ENCODE results near the gene RERE. TPM values are rescaled to one million over a fixed set of nuclear protein-coding genes. Genes with fewer than 3 reads are reported as not detected.

Gene RERE
- total RNA-seq, 1 donor from 2014 or later: 139 TPM

GRCh38 chr1:8584316-8584715 is 233.1 kb downstream of the RERE start:
- intact Hi-C loops (cut with micrococcal nuclease): no loop called here
- Mint-ChIP-seq H3K4me3 (ENCODE audit: low read depth) (no peak overlapping the region), H3K36me3 (ENCODE audit: low read depth) (peaks cover 30% of the 10 kb centered on the region), H3K9me3 (no peaks in the 10 kb centered on the region), H3K27ac (no peak overlapping the region), H3K4me1 (ENCODE audit: low read depth) (peaks cover 23% of the 10 kb centered on the region), H3K27me3 (ENCODE audit: low read depth) (no peaks in the 10 kb centered on the region)
- DNase-seq (ENCODE audit: low spot score): no peak

DNA sequence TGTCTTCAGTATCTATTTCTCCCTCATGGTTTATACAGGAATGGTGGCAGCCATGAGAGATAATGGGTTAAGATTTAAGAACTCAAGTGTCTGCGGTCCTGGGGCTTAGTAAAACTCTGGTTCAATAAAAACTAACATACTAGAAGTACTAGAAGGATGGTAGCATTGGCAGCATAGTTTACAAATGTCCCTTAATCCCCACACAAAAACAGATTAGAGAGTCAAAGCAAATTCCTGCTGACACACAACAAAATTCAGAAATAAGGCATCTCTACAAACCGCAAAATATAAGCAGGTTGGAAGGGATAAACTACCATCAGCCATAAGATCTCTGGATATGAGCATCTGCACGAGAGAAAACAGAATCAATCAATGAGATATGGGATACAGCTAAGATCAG is 234.4 kb downstream of the RERE start:
- Mint-ChIP-seq H3K9me3 (no peaks in the 10 kb centered on the region), H3K36me3 (ENCODE audit: low read depth) (peaks cover 33% of the 10 kb centered on the region), H3K4me3 (ENCODE audit: low read depth) (no peak overlapping the region), H3K27me3 (ENCODE audit: low read depth) (no peaks in the 10 kb centered on the region), H3K4me1 (ENCODE audit: low read depth) (peaks cover 17% of the 10 kb centered on the region), H3K27ac (no peak overlapping the region)
- intact Hi-C loops (cut with micrococcal nuclease): no loop called here
- DNase-seq (ENCODE audit: low spot score): no peak

- DNase-seq (ENCODE audit: low spot score): no peak
- peaks cover 46% of the 10 kb centered on the region for H3K36me3 Mint-ChIP-seq (ENCODE audit: low read depth)
- peaks cover 10% of the 10 kb centered on the region for H3K4me1 Mint-ChIP-seq (ENCODE audit: low read depth)
- intact Hi-C loops (cut with micrococcal nuclease): no loop called here
- H3K4me3 Mint-ChIP-seq (ENCODE audit: low read depth): no peak overlapping the region
- no peak overlapping the region for H3K27ac Mint-ChIP-seq
- no peaks in the 10 kb centered on the region for H3K27me3 Mint-ChIP-seq (ENCODE audit: low read depth)
- H3K9me3 Mint-ChIP-seq: no peaks in the 10 kb centered on the region
These were observed 236.9 kb downstream of the RERE start for GRCh38 chr1:8580566-8580965.

GRCh38 chr1:8578936-8579335 is 238.5 kb downstream of the RERE start:
- no peaks in the 10 kb centered on the region for H3K27me3 Mint-ChIP-seq (ENCODE audit: low read depth)
- H3K4me1 Mint-ChIP-seq (ENCODE audit: low read depth): peaks cover 6% of the 10 kb centered on the region
- no peak overlapping the region for H3K27ac Mint-ChIP-seq
- no peaks in the 10 kb centered on the region for H3K9me3 Mint-ChIP-seq
- intact Hi-C loops (cut with micrococcal nuclease): no loop called here
- DNase-seq (ENCODE audit: low spot score): no peak
- no peak overlapping the region for H3K4me3 Mint-ChIP-seq (ENCODE audit: low read depth)
- peaks cover 46% of the 10 kb centered on the region for H3K36me3 Mint-ChIP-seq (ENCODE audit: low read depth)

DNA sequence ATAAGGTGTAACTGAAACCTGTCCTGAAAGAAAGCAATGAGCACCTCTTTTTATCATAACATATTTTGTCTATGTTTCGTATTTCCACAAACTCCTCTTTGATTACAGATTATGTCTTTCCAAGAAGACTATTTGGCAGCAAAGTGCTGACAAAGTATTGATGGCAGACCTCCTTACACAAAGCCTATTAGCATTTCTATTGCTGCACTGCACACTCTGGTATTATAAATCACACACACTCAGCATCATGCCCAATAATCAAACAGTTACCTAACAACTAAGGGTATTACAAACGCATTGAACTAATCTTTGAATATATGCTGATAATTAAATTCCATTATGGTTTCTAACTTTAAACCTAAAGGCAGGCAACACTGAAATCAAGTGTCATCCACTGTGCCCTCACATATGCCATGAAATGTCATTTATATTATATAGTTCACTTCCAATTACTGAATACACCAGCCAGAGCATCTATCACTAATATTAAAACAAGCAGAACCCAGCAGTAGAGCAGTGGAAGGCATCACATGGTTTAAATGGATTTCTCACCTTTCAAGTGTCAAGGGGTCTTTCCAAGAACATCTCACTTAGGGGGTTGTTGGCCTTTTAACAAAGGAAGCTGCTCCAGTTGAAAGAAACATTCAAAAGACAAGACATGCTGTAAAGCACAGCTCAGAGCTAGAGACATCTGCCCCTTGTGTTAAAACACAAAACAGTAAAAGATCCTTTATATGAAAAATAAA is 239.1 kb downstream of the RERE start:
- intact Hi-C loops (cut with micrococcal nuclease): no loop called here

DNA sequence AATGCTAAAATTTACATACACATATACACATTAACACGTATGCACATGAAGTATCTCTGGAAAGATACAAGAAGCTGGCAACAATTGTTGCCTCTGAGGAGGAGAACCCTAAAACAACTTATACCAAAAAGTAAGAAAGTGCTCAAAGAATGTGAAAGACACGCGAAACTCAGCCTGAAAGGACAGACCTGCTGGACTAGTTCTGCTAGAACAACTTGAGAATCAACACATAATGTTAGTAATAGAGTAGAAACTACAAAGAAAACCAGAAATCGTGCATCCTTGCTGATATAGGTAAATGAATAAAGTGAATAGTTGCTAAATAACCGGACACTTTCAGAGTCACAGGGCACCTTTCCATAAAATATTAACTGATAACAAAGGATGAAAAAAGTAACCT is 242.5 kb downstream of the RERE start:
- intact Hi-C loops (cut with micrococcal nuclease): no loop called here
- Mint-ChIP-seq H3K9me3 (no peaks in the 10 kb centered on the region), H3K4me3 (ENCODE audit: low read depth) (no peak overlapping the region), H3K36me3 (ENCODE audit: low read depth) (peaks cover 35% of the 10 kb centered on the region), H3K4me1 (ENCODE audit: low read depth) (peaks cover 12% of the 10 kb centered on the region), H3K27me3 (ENCODE audit: low read depth) (no peaks in the 10 kb centered on the region), H3K27ac (no peak overlapping the region)
- DNase-seq (ENCODE audit: low spot score): no peak

More for the DNA sequence above, 239.1 kb downstream of the RERE start:
- H3K27me3 Mint-ChIP-seq (ENCODE audit: low read depth): no peaks in the 10 kb centered on the region
- no peak overlapping the region for H3K27ac Mint-ChIP-seq
- peaks cover 46% of the 10 kb centered on the region for H3K36me3 Mint-ChIP-seq (ENCODE audit: low read depth)
- DNase-seq (ENCODE audit: low spot score): no peak
- H3K4me3 Mint-ChIP-seq (ENCODE audit: low read depth): no peak overlapping the region
- peaks cover 6% of the 10 kb centered on the region for H3K4me1 Mint-ChIP-seq (ENCODE audit: low read depth)
- no peaks in the 10 kb centered on the region for H3K9me3 Mint-ChIP-seq

DNA sequence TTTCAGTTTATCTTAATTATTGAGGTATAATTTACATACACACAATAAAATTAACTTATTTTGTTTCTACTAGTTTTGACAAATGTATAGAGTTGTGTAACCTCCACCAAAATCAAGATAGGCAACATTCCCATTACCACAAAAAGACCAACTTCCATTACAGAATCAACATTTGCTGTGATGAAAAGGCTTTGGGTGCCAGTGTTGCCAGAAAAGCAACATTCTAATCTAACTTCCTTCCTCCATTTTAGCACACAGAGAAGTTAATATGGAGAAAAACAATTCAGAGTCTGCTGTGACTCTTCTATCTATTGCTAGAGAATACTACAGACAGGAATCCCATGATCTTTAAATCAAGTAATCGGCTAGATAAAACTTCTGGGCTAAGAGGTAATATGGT is 245.3 kb downstream of the RERE start:
- Mint-ChIP-seq H3K27me3 (ENCODE audit: low read depth) (no peaks in the 10 kb centered on the region), H3K9me3 (no peaks in the 10 kb centered on the region), H3K36me3 (ENCODE audit: low read depth) (peaks cover 10% of the 10 kb centered on the region), H3K4me3 (ENCODE audit: low read depth) (no peak overlapping the region), H3K27ac (no peak overlapping the region), H3K4me1 (ENCODE audit: low read depth) (peaks cover 19% of the 10 kb centered on the region)
- DNase-seq (ENCODE audit: low spot score): no peak
- intact Hi-C loops (cut with micrococcal nuclease): no loop called here

GRCh38 chr1:8571200-8571984 is 246.0 kb downstream of the RERE start:
- no peak for DNase-seq (ENCODE audit: low spot score)

GRCh38 chr1:8570465-8570864 is 247.0 kb downstream of the RERE start:
- Mint-ChIP-seq H3K36me3 (ENCODE audit: low read depth) (peaks cover 10% of the 10 kb centered on the region), H3K4me1 (ENCODE audit: low read depth) (peaks cover 28% of the 10 kb centered on the region), H3K27me3 (ENCODE audit: low read depth) (no peaks in the 10 kb centered on the region), H3K4me3 (ENCODE audit: low read depth) (no peak overlapping the region), H3K9me3 (no peaks in the 10 kb centered on the region), H3K27ac (no peak overlapping the region)
- intact Hi-C loops (cut with micrococcal nuclease): no loop called here
- DNase-seq (ENCODE audit: low spot score): no peak

More at GRCh38 chr1:8571200-8571984, 246.0 kb downstream of the RERE start:
- H3K27me3 Mint-ChIP-seq (ENCODE audit: low read depth): no peaks in the 10 kb centered on the region
- peaks cover 22% of the 10 kb centered on the region for H3K4me1 Mint-ChIP-seq (ENCODE audit: low read depth)
- H3K4me3 Mint-ChIP-seq (ENCODE audit: low read depth): no peak overlapping the region
- H3K36me3 Mint-ChIP-seq (ENCODE audit: low read depth): peaks cover 10% of the 10 kb centered on the region
- no peaks in the 10 kb centered on the region for H3K9me3 Mint-ChIP-seq
- intact Hi-C loops (cut with micrococcal nuclease): no loop called here
- H3K27ac Mint-ChIP-seq: no peak overlapping the region

- intact Hi-C loops (cut with micrococcal nuclease): no loop called here
- Mint-ChIP-seq H3K4me1 (ENCODE audit: low read depth) (peaks cover 28% of the 10 kb centered on the region), H3K36me3 (ENCODE audit: low read depth) (peaks cover 7% of the 10 kb centered on the region), H3K4me3 (ENCODE audit: low read depth) (no peak overlapping the region), H3K9me3 (no peaks in the 10 kb centered on the region), H3K27me3 (ENCODE audit: low read depth) (no peaks in the 10 kb centered on the region), H3K27ac (no peak overlapping the region)
- DNase-seq (ENCODE audit: low spot score): no peak
These were observed 248.2 kb downstream of the RERE start for GRCh38 chr1:8569242-8569641.

DNA sequence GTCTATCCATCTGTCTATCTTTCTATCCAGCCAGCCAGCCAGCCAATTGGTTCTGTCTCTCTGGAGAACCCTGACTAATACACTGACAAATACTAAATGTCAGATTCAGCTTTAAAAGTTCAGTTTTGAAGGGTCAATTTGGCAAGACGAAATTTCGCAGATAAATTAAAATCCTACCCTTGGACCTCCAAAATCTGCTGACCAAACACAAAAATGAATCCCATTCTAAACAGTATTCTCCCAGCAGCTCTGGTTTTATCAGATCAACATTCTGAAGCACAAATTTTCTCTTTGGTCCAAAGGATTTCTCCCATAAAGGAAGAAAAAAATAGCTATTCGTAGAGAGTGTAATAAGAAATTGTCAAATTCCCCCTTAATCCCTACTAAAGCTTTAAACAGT is 248.6 kb downstream of the RERE start:
- Mint-ChIP-seq H3K27me3 (ENCODE audit: low read depth) (no peaks in the 10 kb centered on the region), H3K36me3 (ENCODE audit: low read depth) (peaks cover 7% of the 10 kb centered on the region), H3K27ac (no peak overlapping the region), H3K4me3 (ENCODE audit: low read depth) (no peak overlapping the region), H3K4me1 (ENCODE audit: low read depth) (peaks cover 28% of the 10 kb centered on the region), H3K9me3 (no peaks in the 10 kb centered on the region)
- no peak for DNase-seq (ENCODE audit: low spot score)
- intact Hi-C loops (cut with micrococcal nuclease): no loop called here

DNA sequence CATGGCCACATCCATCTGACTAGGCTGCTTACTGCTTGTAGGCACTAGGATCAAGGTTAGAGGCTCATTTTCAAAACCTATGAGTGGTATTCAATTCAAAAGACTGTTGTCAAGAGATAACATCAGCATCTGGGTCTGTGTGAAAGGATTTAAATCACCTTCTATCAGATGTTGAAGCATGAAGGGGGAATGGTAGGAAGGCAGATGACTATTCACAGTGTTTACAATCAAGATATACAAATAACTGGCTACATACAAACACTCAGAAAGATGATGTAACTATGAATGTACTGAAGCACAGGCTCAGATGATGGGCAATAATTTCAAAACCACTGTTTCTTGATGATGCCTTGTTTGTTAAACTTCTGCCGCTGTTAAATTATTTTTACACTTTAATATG is 250.3 kb downstream of the RERE start:
- intact Hi-C loops (cut with micrococcal nuclease): no loop called here
- H3K4me3 Mint-ChIP-seq (ENCODE audit: low read depth): no peak overlapping the region
- H3K27me3 Mint-ChIP-seq (ENCODE audit: low read depth): no peaks in the 10 kb centered on the region
- H3K9me3 Mint-ChIP-seq: no peaks in the 10 kb centered on the region
- peak overlapping the region; percentile 15 for H3K27ac Mint-ChIP-seq
- no peak for DNase-seq (ENCODE audit: low spot score)
- peaks cover 7% of the 10 kb centered on the region for H3K36me3 Mint-ChIP-seq (ENCODE audit: low read depth)
- peaks cover 40% of the 10 kb centered on the region for H3K4me1 Mint-ChIP-seq (ENCODE audit: low read depth)

- no peak for DNase-seq (ENCODE audit: low spot score)
- H3K9me3 Mint-ChIP-seq: no peaks in the 10 kb centered on the region
- intact Hi-C loops (cut with micrococcal nuclease): no loop called here
- H3K4me3 Mint-ChIP-seq (ENCODE audit: low read depth): no peak overlapping the region
- peaks cover 10% of the 10 kb centered on the region for H3K36me3 Mint-ChIP-seq (ENCODE audit: low read depth)
- no peaks in the 10 kb centered on the region for H3K27me3 Mint-ChIP-seq (ENCODE audit: low read depth)
- peaks cover 43% of the 10 kb centered on the region for H3K4me1 Mint-ChIP-seq (ENCODE audit: low read depth)
- H3K27ac Mint-ChIP-seq: no peak overlapping the region
These were observed 251.6 kb downstream of the RERE start for GRCh38 chr1:8565802-8566201.

All from activated T-helper 2 cell treated with anti-CD3 and anti-CD28 coated beads, Interferon-gamma antibody, Interleukin-2, Interleukin-4, amounts not matched to agents 10 μg/mL and 5 μg/mL and 100 μg/mL, durations not matched to agents 14 hours and 24 hours and 36 hours (primary cell).